IMR-90 (cell line): Measurements from ENCODE around the gene SLC35F3. TPM values are rescaled to one million over a fixed set of nuclear protein-coding genes. Genes with fewer than 3 reads are reported as not detected.

Source experiments
- ATAC-seq: fragments of 200-7000 bp; cut with Tn5 transposase; 2 replicates; pipeline ENCODE4 v1.9.1; 2020; ENCODE audit warnings: low read depth, mild to moderate bottlenecking, moderate library complexity
- BruUV-seq: library from RNA; stranded (reverse); fragments of 400-500 nt; replicated peaks from 2 replicates; lab custom pipeline; 2021; lab: Mats Ljungman, UMichigan
- CTCF ChIA-PET: fragments of 300-600 bp; formaldehyde crosslinking; extraction: SDS; loops from one replicate; lab custom pipeline; 2021; ENCODE audit warnings: antibody characterized with exemption; lab: Yijun Ruan, JAX
- POLR2A ChIA-PET: fragments of 300-600 bp; sonication (Branson Sonifier 250); formaldehyde crosslinking; loops from one replicate; lab custom pipeline; 2022; ENCODE audit warnings: antibody characterized with exemption; ENCODE audit not compliant: unreplicated experiment; lab: Charles Lee
- DNase-seq: peaks from one replicate; pipeline ENCODE4 v3.0.0; 2013
- H2AFZ ChIP-seq: replicated peaks from 2 replicates; pipeline ENCODE3; 2013; ENCODE audit warnings: low read length, mild to moderate bottlenecking; ENCODE audit not compliant: poor library complexity
- H2AK5ac ChIP-seq: 2 replicates; pipeline ENCODE4 v1.6.1; 2013; ENCODE audit warnings: low read depth, low read length, inconsistent platforms
- H2AK9ac ChIP-seq: replicated peaks from 2 replicates; pipeline ENCODE3; 2013; ENCODE audit warnings: mild to moderate bottlenecking, low read depth, low read length, moderate library complexity; ENCODE audit not compliant: poor library complexity
- H2BK120ac ChIP-seq: 2 replicates; pipeline ENCODE4 v1.6.1; 2013; ENCODE audit warnings: low read depth, low read length, inconsistent platforms
- H2BK15ac ChIP-seq: 3 replicates; pipeline ENCODE4 v1.6.1; 2013; ENCODE audit warnings: low read depth, low read length, inconsistent platforms
- H2BK20ac ChIP-seq: 2 replicates; pipeline ENCODE4 v1.6.1; 2013; ENCODE audit warnings: low read depth, mild to moderate bottlenecking, inconsistent platforms, low read length, moderate library complexity
- H2BK5ac ChIP-seq: 2 replicates; pipeline ENCODE4 v1.6.1; 2013; ENCODE audit warnings: mild to moderate bottlenecking, low read depth, low read length, inconsistent platforms; ENCODE audit not compliant: poor library complexity, severe bottlenecking
- H3K14ac ChIP-seq: replicated peaks from 2 replicates; pipeline ENCODE4 v1.6.1; 2013; ENCODE audit warnings: low read depth, low read length, inconsistent platforms
- H3K18ac ChIP-seq: 2 replicates; pipeline ENCODE4 v1.6.1; 2013; ENCODE audit warnings: low read depth, low read length, control low read depth
- H3K23ac ChIP-seq: 2 replicates; pipeline ENCODE4 v1.6.1; 2013; ENCODE audit warnings: low read depth, low read length, inconsistent platforms
- H3K27ac ChIP-seq: 2 replicates; pipeline ENCODE4 v1.5.1; 2013; ENCODE audit warnings: mild to moderate bottlenecking, control low read depth, low read length; ENCODE audit not compliant: insufficient read depth
- H3K27me3 ChIP-seq: 2 replicates; pipeline ENCODE4 v1.6.1; 2013; ENCODE audit warnings: low read length; ENCODE audit not compliant: control insufficient read depth, insufficient read depth
- H3K36me3 ChIP-seq: 2 replicates; pipeline ENCODE4 v1.6.1; 2013; ENCODE audit warnings: low read length, mixed read lengths; ENCODE audit not compliant: control insufficient read depth, insufficient read depth
- H3K4ac ChIP-seq: 2 replicates; pipeline ENCODE4 v1.6.1; 2013; ENCODE audit warnings: low read depth, low read length, inconsistent platforms
- H3K4me1 ChIP-seq: 2 replicates; pipeline ENCODE4 v1.6.1; 2013; ENCODE audit warnings: low read length, mixed read lengths; ENCODE audit not compliant: control insufficient read depth, insufficient read depth
- H3K4me2 ChIP-seq: 2 replicates; pipeline ENCODE4 v1.6.1; 2013; ENCODE audit warnings: low read depth, mild to moderate bottlenecking, control low read depth, low read length, moderate library complexity
- H3K4me3 ChIP-seq: 2 replicates; pipeline ENCODE4 v1.5.1; 2013; ENCODE audit warnings: low read depth, mild to moderate bottlenecking, control low read depth, low read length, moderate library complexity; ENCODE audit not compliant: insufficient read depth
- H3K56ac ChIP-seq: 2 replicates; pipeline ENCODE4 v1.6.1; 2013; ENCODE audit warnings: low read length, inconsistent platforms; ENCODE audit not compliant: insufficient read depth; ENCODE audit errors: extremely low read depth
- H3K79me1 ChIP-seq, 2 experiments: 2 replicates each; pipeline ENCODE4 v1.6.1; 2013; ENCODE audit warnings: low read length in 2 of 2, inconsistent platforms in 1 of 2, low read depth in 1 of 2
- H3K9ac ChIP-seq: 2 replicates; pipeline ENCODE4 v1.6.1; 2013; ENCODE audit warnings: low read depth, low read length, control low read depth
- H3K9me1 ChIP-seq: 2 replicates; pipeline ENCODE4 v1.6.1; 2013; ENCODE audit warnings: low read length, inconsistent platforms; ENCODE audit not compliant: insufficient read depth
- H3K9me3 ChIP-seq: 2 replicates; pipeline ENCODE4 v1.6.1; 2013; ENCODE audit warnings: low read length; ENCODE audit not compliant: control insufficient read depth, insufficient read depth
- H4K20me1 ChIP-seq: 2 replicates; pipeline ENCODE4 v1.6.1; 2013; ENCODE audit warnings: low read length, inconsistent platforms; ENCODE audit not compliant: insufficient read depth
- H4K5ac ChIP-seq: 2 replicates; pipeline ENCODE4 v1.6.1; 2013; ENCODE audit warnings: mild to moderate bottlenecking, low read depth, low read length, control low read depth
- H4K8ac ChIP-seq, 2 experiments: 2 replicates each; pipeline ENCODE4 v1.6.1; 2013; ENCODE audit warnings: low read depth in 2 of 2, low read length in 2 of 2, control low read depth in 1 of 2, inconsistent platforms in 1 of 2
- H4K91ac ChIP-seq: 2 replicates; pipeline ENCODE4 v1.6.1; 2013; ENCODE audit warnings: low read depth, low read length, inconsistent platforms; ENCODE audit not compliant: insufficient read depth
- CHD1 ChIP-seq: IDR thresholded peaks from 2 replicates; pipeline ENCODE4 v1.6.1; 2012; ENCODE audit warnings: low read depth, low read length, improper control_type of control experiment
- FOS ChIP-seq: fragments of 150-350 bp; IDR thresholded peaks from 2 replicates; pipeline ENCODE4 v1.6.1; 2016; ENCODE audit warnings: low read depth, low read length
- MAZ ChIP-seq: IDR thresholded peaks from 2 replicates; pipeline ENCODE4 v1.6.1; 2012; ENCODE audit warnings: low read depth, mild to moderate bottlenecking, low read length, improper control_type of control experiment, moderate library complexity, borderline replicate concordance
- WGBS, 2 experiments: methylation state at CpG; one replicate each; pipeline versions ENCODE4 v1.1.5 to v1.1.7; 2013; ENCODE audit warnings: missing lambda C conversion rate in 2 of 2; ENCODE audit not compliant: insufficient read length in 1 of 2; ENCODE audit errors: extremely low coverage in 2 of 2; 5-methylcytosine and 5-hydroxymethylcytosine counted together
- dilution Hi-C: fragments of 300-500 bp; cut with HindIII; formaldehyde crosslinking; loops from one replicate; pipeline ENCODE4 v1.14.3; 2018; ENCODE audit warnings: low sequenced_read_pairs; ENCODE audit not compliant: unreplicated experiment
- in situ Hi-C: fragments of 300-500 bp; cut with MboI; formaldehyde crosslinking; loops from 3 replicates; pipeline ENCODE4 v1.14.3; 2019; ENCODE audit warnings: low sequenced_read_pairs, inconsistent platforms, mixed read lengths
- intact Hi-C: fragments of 100-400 bp; cut with micrococcal nuclease; formaldehyde crosslinking; loops from 2 replicates; pipeline ENCODE4 v1.10.0; 2022
- polyA plus RNA-seq, 3 experiments: library from polyadenylated mRNA; depleted of rRNA; stranded (reverse); fragments of >200 nt; gene quantifications; 2 replicates each; pipeline ENCODE4 v1.2.3, GENCODE V29; 2012; ENCODE audit warnings: low replicate concordance in 1 of 3
- total RNA-seq: library from RNA; depleted of rRNA; stranded (reverse); fragments of >200 nt; gene quantifications from 2 replicates; pipeline ENCODE4 v1.2.3, GENCODE V29; 2012
- TF ChIP-seq, protein P1 (sequence below): fragments of 150-350 bp; IDR thresholded peaks from 2 replicates; pipeline ENCODE4 v1.6.1; 2016; ENCODE audit warnings: low read depth, mild to moderate bottlenecking, low read length, moderate library complexity, borderline replicate concordance
- TF ChIP-seq, protein P2 (sequence below): conservative IDR thresholded peaks from 2 replicates; pipeline ENCODE4 v1.5.1; 2012; ENCODE audit warnings: mild to moderate bottlenecking, low read depth, low read length, improper control_type of control experiment

SLC35F3 gene
- total and polyA plus RNA-seq, 2 of the 4 experiments (the other 2 are of a cell fraction): under 0.01 to 0.17 TPM

DNA sequence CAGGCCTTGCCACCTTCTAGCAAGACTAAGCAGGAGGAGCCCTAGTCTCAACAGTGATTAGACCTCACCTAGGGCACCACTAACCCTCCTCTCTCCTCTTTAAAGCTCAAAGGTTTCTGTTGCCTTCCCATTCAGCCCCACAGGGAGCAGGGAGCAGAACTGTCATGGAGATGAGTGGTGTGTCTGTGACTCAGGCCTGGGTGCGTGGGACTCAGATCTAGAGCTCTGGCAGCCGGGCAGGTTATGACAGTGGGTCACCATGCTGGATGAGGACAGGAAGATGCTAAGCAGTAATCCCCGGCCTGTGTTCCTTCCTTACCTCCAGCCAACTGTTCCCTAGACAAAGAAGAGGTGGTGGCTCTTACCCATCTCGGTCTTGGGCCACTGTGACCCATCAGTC is 408.7 kb downstream of the SLC35F3 start:
- Histone ChIP-seq H2AFZ (no peak overlapping the region), H3K27ac (no peak overlapping the region), H3K18ac (no peak overlapping the region), H3K14ac (no peak overlapping the region), H2BK5ac (no peak overlapping the region), H3K9me1 (no peaks in the 10 kb centered on the region), H3K9me3 (no peaks in the 10 kb centered on the region), H3K4me2 (no peak overlapping the region), H2BK15ac (no peak overlapping the region), H3K9ac (no peak overlapping the region), H3K23ac (no peak overlapping the region), H3K4me3 (no peak overlapping the region), H4K20me1 (no peaks in the 10 kb centered on the region), H3K36me3 (no peaks in the 10 kb centered on the region), H4K91ac (no peak overlapping the region), H3K79me1 (no peaks in the 10 kb centered on the region), H3K4ac (no peak overlapping the region), H3K56ac (no peak overlapping the region), H2BK120ac (no peak overlapping the region), H4K5ac (no peak overlapping the region), H3K4me1 (peaks cover 8% of the 10 kb centered on the region), H3K27me3 (peaks cover 2% of the 10 kb centered on the region; the same call in 1 of the 2 replicates), H2AK9ac (no peak overlapping the region), H2AK5ac (no peak overlapping the region), H4K8ac (no peak overlapping the region), H2BK20ac (no peak overlapping the region; the same call in 1 of the 2 replicates)
- ATAC-seq (no peak), DNase-seq (no peak)
- BruUV-seq: no TSS peak
- CTCF ChIA-PET: interaction anchor here (1.5 kb wide), 1 partner anchor 13 kb away, joined by 5 read pairs; no protein-coding TSS in a partner anchor
- dilution Hi-C loops: no loop called here
- in situ Hi-C loops: loop anchor here (25.0 kb wide), 1 partner anchor 176 kb away; no protein-coding TSS in a partner anchor
- POLR2A ChIA-PET: no interaction called here
- TF ChIP-seq CHD1 (no peak), MAZ (no peak), FOS (no peak)
- TF ChIP-seq, protein P1, sequence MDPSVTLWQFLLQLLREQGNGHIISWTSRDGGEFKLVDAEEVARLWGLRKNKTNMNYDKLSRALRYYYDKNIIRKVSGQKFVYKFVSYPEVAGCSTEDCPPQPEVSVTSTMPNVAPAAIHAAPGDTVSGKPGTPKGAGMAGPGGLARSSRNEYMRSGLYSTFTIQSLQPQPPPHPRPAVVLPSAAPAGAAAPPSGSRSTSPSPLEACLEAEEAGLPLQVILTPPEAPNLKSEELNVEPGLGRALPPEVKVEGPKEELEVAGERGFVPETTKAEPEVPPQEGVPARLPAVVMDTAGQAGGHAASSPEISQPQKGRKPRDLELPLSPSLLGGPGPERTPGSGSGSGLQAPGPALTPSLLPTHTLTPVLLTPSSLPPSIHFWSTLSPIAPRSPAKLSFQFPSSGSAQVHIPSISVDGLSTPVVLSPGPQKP: no peak
- TF ChIP-seq, protein P2, sequence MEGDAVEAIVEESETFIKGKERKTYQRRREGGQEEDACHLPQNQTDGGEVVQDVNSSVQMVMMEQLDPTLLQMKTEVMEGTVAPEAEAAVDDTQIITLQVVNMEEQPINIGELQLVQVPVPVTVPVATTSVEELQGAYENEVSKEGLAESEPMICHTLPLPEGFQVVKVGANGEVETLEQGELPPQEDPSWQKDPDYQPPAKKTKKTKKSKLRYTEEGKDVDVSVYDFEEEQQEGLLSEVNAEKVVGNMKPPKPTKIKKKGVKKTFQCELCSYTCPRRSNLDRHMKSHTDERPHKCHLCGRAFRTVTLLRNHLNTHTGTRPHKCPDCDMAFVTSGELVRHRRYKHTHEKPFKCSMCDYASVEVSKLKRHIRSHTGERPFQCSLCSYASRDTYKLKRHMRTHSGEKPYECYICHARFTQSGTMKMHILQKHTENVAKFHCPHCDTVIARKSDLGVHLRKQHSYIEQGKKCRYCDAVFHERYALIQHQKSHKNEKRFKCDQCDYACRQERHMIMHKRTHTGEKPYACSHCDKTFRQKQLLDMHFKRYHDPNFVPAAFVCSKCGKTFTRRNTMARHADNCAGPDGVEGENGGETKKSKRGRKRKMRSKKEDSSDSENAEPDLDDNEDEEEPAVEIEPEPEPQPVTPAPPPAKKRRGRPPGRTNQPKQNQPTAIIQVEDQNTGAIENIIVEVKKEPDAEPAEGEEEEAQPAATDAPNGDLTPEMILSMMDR: no peak
- 100% methylated on average over 1 of the region's 4 CpGs; no CpG with 5 or more reads in 1 of the 2 experiments for WGBS, 2 experiments
- intact Hi-C loops: no loop called here
